ENCODE data around the gene OR51T1. TPM values are rescaled to one million over a fixed set of nuclear protein-coding genes. Genes with fewer than 3 reads are reported as not detected.

Gene OR51T1
- total and polyA plus RNA-seq, 4 donors, result not detected

GRCh38 chr11:4882543-4882942 lies 843 bp downstream of the OR51T1 start:
- H3K27me3 ChIP-seq (ENCODE audit: control insufficient read depth, insufficient read depth, low read length), result no peaks in the 10 kb centered on the region
- 97% methylated on average over 3 of the region's 5 CpGs for WGBS (ENCODE audit: insufficient coverage)
- H3K4me3 ChIP-seq (ENCODE audit: low read depth, low read length), result no peak overlapping the region
- no peaks in the 10 kb centered on the region for H3K36me3 ChIP-seq (ENCODE audit: control insufficient read depth, insufficient read depth, low read length)
- H3K9me3 ChIP-seq (ENCODE audit: control insufficient read depth, insufficient read depth, low read length), result no peaks in the 10 kb centered on the region
- H3K27ac ChIP-seq (ENCODE audit: low read depth, low read length), result no peak overlapping the region
- DNase-seq (ENCODE audit: low read depth in 4 of 6, low spot score in 6 of 6), result no peak
- no peaks in the 10 kb centered on the region for H3K4me1 ChIP-seq (ENCODE audit: control insufficient read depth, insufficient read depth, low read length)

GRCh38 chr11:4884361-4884760 lies 2.7 kb downstream of the OR51T1 start:
- DNase-seq (ENCODE audit: low read depth in 4 of 6, low spot score in 6 of 6), result peak in 1 of 6 donors; percentile 7

GRCh38 chr11:4886186-4886585 lies 4.5 kb downstream of the OR51T1 start:
- no peaks in the 10 kb centered on the region for H3K9me3 ChIP-seq (ENCODE audit: control insufficient read depth, insufficient read depth, low read length)
- no peaks in the 10 kb centered on the region for H3K36me3 ChIP-seq (ENCODE audit: control insufficient read depth, insufficient read depth, low read length)
- H3K27me3 ChIP-seq (ENCODE audit: control insufficient read depth, insufficient read depth, low read length), result no peaks in the 10 kb centered on the region
- no peaks in the 10 kb centered on the region for H3K4me1 ChIP-seq (ENCODE audit: control insufficient read depth, insufficient read depth, low read length)
- H3K4me3 ChIP-seq (ENCODE audit: low read depth, low read length), result no peak overlapping the region
- DNase-seq (ENCODE audit: low read depth in 4 of 6, low spot score in 6 of 6), result no peak
- WGBS (ENCODE audit: insufficient coverage), result no CpG with 5 or more reads among the region's 3 CpGs
- no peak overlapping the region for H3K27ac ChIP-seq (ENCODE audit: low read depth, low read length)

More at GRCh38 chr11:4884361-4884760, 2.7 kb downstream of the OR51T1 start:
- H3K9me3 ChIP-seq (ENCODE audit: control insufficient read depth, insufficient read depth, low read length), result no peaks in the 10 kb centered on the region
- H3K27me3 ChIP-seq (ENCODE audit: control insufficient read depth, insufficient read depth, low read length), result no peaks in the 10 kb centered on the region
- 17% methylated on average over 2 of the region's 3 CpGs for WGBS (ENCODE audit: insufficient coverage)
- H3K27ac ChIP-seq (ENCODE audit: low read depth, low read length), result no peak overlapping the region
- no peaks in the 10 kb centered on the region for H3K36me3 ChIP-seq (ENCODE audit: control insufficient read depth, insufficient read depth, low read length)
- no peak overlapping the region for H3K4me3 ChIP-seq (ENCODE audit: low read depth, low read length)
- H3K4me1 ChIP-seq (ENCODE audit: control insufficient read depth, insufficient read depth, low read length), result no peaks in the 10 kb centered on the region

- WGBS (ENCODE audit: insufficient coverage), result no CpG with 5 or more reads among the region's 1 CpG
- no peaks in the 10 kb centered on the region for H3K4me1 ChIP-seq (ENCODE audit: control insufficient read depth, insufficient read depth, low read length)
- H3K4me3 ChIP-seq (ENCODE audit: low read depth, low read length), result no peak overlapping the region
- H3K27me3 ChIP-seq (ENCODE audit: control insufficient read depth, insufficient read depth, low read length), result no peaks in the 10 kb centered on the region
- no peaks in the 10 kb centered on the region for H3K36me3 ChIP-seq (ENCODE audit: control insufficient read depth, insufficient read depth, low read length)
- no peaks in the 10 kb centered on the region for H3K9me3 ChIP-seq (ENCODE audit: control insufficient read depth, insufficient read depth, low read length)
- H3K27ac ChIP-seq (ENCODE audit: low read depth, low read length), result no peak overlapping the region
- no peak for DNase-seq (ENCODE audit: low read depth in 4 of 6, low spot score in 6 of 6)
Observed at GRCh38 chr11:4887591-4887990, 5.9 kb downstream of the OR51T1 start.

GRCh38 chr11:4890279-4890678 lies 8.6 kb downstream of the OR51T1 start:
- no peak overlapping the region for H3K27ac ChIP-seq (ENCODE audit: low read depth, low read length)
- no peak for DNase-seq (ENCODE audit: low read depth in 4 of 6, low spot score in 6 of 6)
- WGBS (ENCODE audit: insufficient coverage), result 92% methylated on average over 2 of the region's 2 CpGs
- no peaks in the 10 kb centered on the region for H3K27me3 ChIP-seq (ENCODE audit: control insufficient read depth, insufficient read depth, low read length)
- H3K9me3 ChIP-seq (ENCODE audit: control insufficient read depth, insufficient read depth, low read length), result no peaks in the 10 kb centered on the region
- no peak overlapping the region for H3K4me3 ChIP-seq (ENCODE audit: low read depth, low read length)
- no peaks in the 10 kb centered on the region for H3K4me1 ChIP-seq (ENCODE audit: control insufficient read depth, insufficient read depth, low read length)
- H3K36me3 ChIP-seq (ENCODE audit: control insufficient read depth, insufficient read depth, low read length), result no peaks in the 10 kb centered on the region

- DNase-seq (ENCODE audit: low read depth in 4 of 6, low spot score in 6 of 6), result no peak
- Histone ChIP-seq H3K27ac (ENCODE audit: low read depth, low read length) (no peak overlapping the region), H3K9me3 (ENCODE audit: control insufficient read depth, insufficient read depth, low read length) (no peaks in the 10 kb centered on the region), H3K4me1 (ENCODE audit: control insufficient read depth, insufficient read depth, low read length) (no peaks in the 10 kb centered on the region), H3K27me3 (ENCODE audit: control insufficient read depth, insufficient read depth, low read length) (no peaks in the 10 kb centered on the region), H3K36me3 (ENCODE audit: control insufficient read depth, insufficient read depth, low read length) (no peaks in the 10 kb centered on the region), H3K4me3 (ENCODE audit: low read depth, low read length) (no peak overlapping the region)
- WGBS (ENCODE audit: insufficient coverage), result no CpG with 5 or more reads among the region's 1 CpG
Observed at GRCh38 chr11:4891996-4892640, 10.4 kb downstream of the OR51T1 start.

GRCh38 chr11:4903484-4903883 lies 21.8 kb downstream of the OR51T1 start, which contains the start of gene OR51A7:
Gene OR51A7 (plus strand): TSS chr11:4903783. CDS start chr11:4907370, 3,587 bp downstream.
- H3K4me3 ChIP-seq (ENCODE audit: low read depth, low read length), result no peak within 1 kb of the TSS
- H3K9me3 ChIP-seq (ENCODE audit: control insufficient read depth, insufficient read depth, low read length), result no peaks in the 10 kb centered on the region
- H3K27ac ChIP-seq (ENCODE audit: low read depth, low read length), result no peak within 1 kb of the TSS
- H3K36me3 ChIP-seq (ENCODE audit: control insufficient read depth, insufficient read depth, low read length), result no peaks in the 10 kb centered on the region
- no peak for DNase-seq (ENCODE audit: low read depth in 4 of 6, low spot score in 6 of 6)
- H3K4me1 ChIP-seq (ENCODE audit: control insufficient read depth, insufficient read depth, low read length), result no peaks in the 10 kb centered on the region
- H3K27me3 ChIP-seq (ENCODE audit: control insufficient read depth, insufficient read depth, low read length), result no peaks in the 10 kb centered on the region

- H3K4me3 ChIP-seq (ENCODE audit: low read depth, low read length), result no peak overlapping the region
- H3K4me1 ChIP-seq (ENCODE audit: control insufficient read depth, insufficient read depth, low read length), result no peaks in the 10 kb centered on the region
- H3K9me3 ChIP-seq (ENCODE audit: control insufficient read depth, insufficient read depth, low read length), result no peaks in the 10 kb centered on the region
- H3K36me3 ChIP-seq (ENCODE audit: control insufficient read depth, insufficient read depth, low read length), result no peaks in the 10 kb centered on the region
- no peak overlapping the region for H3K27ac ChIP-seq (ENCODE audit: low read depth, low read length)
- H3K27me3 ChIP-seq (ENCODE audit: control insufficient read depth, insufficient read depth, low read length), result no peaks in the 10 kb centered on the region
- no peak for DNase-seq (ENCODE audit: low read depth in 4 of 6, low spot score in 6 of 6)
Observed at GRCh38 chr11:4916581-4916980, 34.9 kb downstream of the OR51T1 start.

- Histone ChIP-seq H3K27me3 (ENCODE audit: control insufficient read depth, insufficient read depth, low read length) (no peaks in the 10 kb centered on the region), H3K36me3 (ENCODE audit: control insufficient read depth, insufficient read depth, low read length) (no peaks in the 10 kb centered on the region), H3K27ac (ENCODE audit: low read depth, low read length) (no peak within 1 kb of the TSS), H3K4me3 (ENCODE audit: low read depth, low read length) (no peak within 1 kb of the TSS), H3K4me1 (ENCODE audit: control insufficient read depth, insufficient read depth, low read length) (no peaks in the 10 kb centered on the region), H3K9me3 (ENCODE audit: control insufficient read depth, insufficient read depth, low read length) (no peaks in the 10 kb centered on the region)
- WGBS (ENCODE audit: insufficient coverage), result no CpG with 5 or more reads among the region's 4 CpGs
- DNase-seq (ENCODE audit: low read depth in 4 of 6, low spot score in 6 of 6), result no peak
Observed at GRCh38 chr11:4919250-4919649, 37.5 kb downstream of the OR51T1 start, which contains the start of gene OR51G2. Gene OR51G2 (minus strand): TSS chr11:4919350. CDS start chr11:4915663, 3,687 bp downstream.

GRCh38 chr11:4921796-4922195 lies 40.1 kb downstream of the OR51T1 start:
- Histone ChIP-seq H3K27ac (ENCODE audit: low read depth, low read length) (no peak overlapping the region), H3K27me3 (ENCODE audit: control insufficient read depth, insufficient read depth, low read length) (no peaks in the 10 kb centered on the region), H3K4me3 (ENCODE audit: low read depth, low read length) (no peak overlapping the region), H3K36me3 (ENCODE audit: control insufficient read depth, insufficient read depth, low read length) (no peaks in the 10 kb centered on the region), H3K9me3 (ENCODE audit: control insufficient read depth, insufficient read depth, low read length) (no peaks in the 10 kb centered on the region), H3K4me1 (ENCODE audit: control insufficient read depth, insufficient read depth, low read length) (no peaks in the 10 kb centered on the region)
- no CpG with 5 or more reads among the region's 1 CpG for WGBS (ENCODE audit: insufficient coverage)
- DNase-seq (ENCODE audit: low read depth in 4 of 6, low spot score in 6 of 6), result no peak
